HL-60/S4 (cell line): ENCODE data around the gene SNRNP70.
"Not testable (repeated sequence)": the region's sequence is repeated elsewhere in the genome, so short reads cannot be mapped to it uniquely, and the experiment has no call there.

Source experiments
- in situ Hi-C: fragments of 300-500 bp; cut with MboI; formaldehyde crosslinking; loops from 2 replicates; pipeline ENCODE4 v1.14.3; 2022; ENCODE audit warnings: low sequenced_read_pairs

SNRNP70 gene

GRCh38 chr19:49119411-49120324, 34.4 kb downstream of the SNRNP70 start, which contains the start of gene PPFIA3:
PPFIA3 (plus strand) TSS chr19:49119544; CDS start chr19:49127874, 8,330 bp downstream.
- in situ Hi-C loops, result no loop called here

- in situ Hi-C loops, result no loop called here
Observed at GRCh38 chr19:49120325-49120683, 35.1 kb downstream of the SNRNP70 start.

- in situ Hi-C loops, result no loop called here
Observed at GRCh38 chr19:49120868-49121267, 35.6 kb downstream of the SNRNP70 start.

GRCh38 chr19:49121841-49122240, 36.6 kb downstream of the SNRNP70 start:
- in situ Hi-C loops, result not testable (repeated sequence)

- in situ Hi-C loops, result not testable (repeated sequence)
Observed at GRCh38 chr19:49123285-49123684, 38.0 kb downstream of the SNRNP70 start.

- in situ Hi-C loops, result no loop called here
Observed at GRCh38 chr19:49125025-49125731, 39.9 kb downstream of the SNRNP70 start.

GRCh38 chr19:49126575-49126974, 41.3 kb downstream of the SNRNP70 start:
- in situ Hi-C loops, result no loop called here

- in situ Hi-C loops, result not testable (repeated sequence)
Observed at GRCh38 chr19:49127225-49127624, 42.0 kb downstream of the SNRNP70 start.

GRCh38 chr19:49127674-49128544, 42.7 kb downstream of the SNRNP70 start:
- in situ Hi-C loops, result no loop called here

GRCh38 chr19:49128545-49129237, 43.4 kb downstream of the SNRNP70 start:
- in situ Hi-C loops, result no loop called here

GRCh38 chr19:49129238-49129583, 44.0 kb downstream of the SNRNP70 start:
- in situ Hi-C loops, result no loop called here

- in situ Hi-C loops, result no loop called here
Observed at GRCh38 chr19:49130325-49130724, 45.1 kb downstream of the SNRNP70 start.

GRCh38 chr19:49132974-49133609, 47.8 kb downstream of the SNRNP70 start:
- in situ Hi-C loops, result no loop called here

GRCh38 chr19:49133621-49134454, 48.6 kb downstream of the SNRNP70 start:
- in situ Hi-C loops, result no loop called here

GRCh38 chr19:49135686-49136085, 50.4 kb downstream of the SNRNP70 start:
- in situ Hi-C loops, result no loop called here

- in situ Hi-C loops, result no loop called here
Observed at GRCh38 chr19:49136771-49137171, 51.5 kb downstream of the SNRNP70 start.

GRCh38 chr19:49140951-49141350, 55.7 kb downstream of the SNRNP70 start:
- in situ Hi-C loops, result no loop called here

GRCh38 chr19:49141352-49141751, 56.1 kb downstream of the SNRNP70 start:
- in situ Hi-C loops, result no loop called here

GRCh38 chr19:49142866-49143335, 57.6 kb downstream of the SNRNP70 start:
- in situ Hi-C loops, result no loop called here
